ENCODE data around the gene AANAT. TPM values are rescaled to one million over a fixed set of nuclear protein-coding genes. Genes with fewer than 3 reads are reported as not detected.

AANAT gene
- total and polyA plus RNA-seq, 9 donors: 0.18 to 0.87 (median 0.28) TPM; not detected in 3

DNA sequence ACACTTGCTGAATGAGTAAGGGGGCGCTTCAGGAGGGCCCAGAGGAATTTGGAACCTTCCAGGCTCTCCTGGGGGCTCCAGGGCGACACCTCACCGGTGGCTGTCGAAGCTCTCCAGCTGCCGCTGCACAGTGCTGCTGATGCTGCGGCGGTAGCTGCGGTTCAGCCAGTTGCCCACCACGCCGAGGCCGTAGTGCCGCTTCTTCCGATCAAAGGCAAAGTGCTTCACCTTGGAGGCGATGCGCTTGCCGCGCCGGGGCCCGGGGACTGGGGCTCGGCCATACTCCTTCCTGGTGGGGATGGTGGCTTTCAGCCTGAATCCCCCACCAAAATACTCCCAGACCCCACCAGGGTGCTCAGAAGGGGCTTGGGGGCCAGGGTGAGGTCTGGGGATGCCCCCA lies 9.3 kb downstream of the AANAT start:
- no peaks in the 10 kb centered on the region for H3K36me3 ChIP-seq (ENCODE audit: control insufficient read depth, insufficient read depth, low read length)
- no peak for DNase-seq

DNA sequence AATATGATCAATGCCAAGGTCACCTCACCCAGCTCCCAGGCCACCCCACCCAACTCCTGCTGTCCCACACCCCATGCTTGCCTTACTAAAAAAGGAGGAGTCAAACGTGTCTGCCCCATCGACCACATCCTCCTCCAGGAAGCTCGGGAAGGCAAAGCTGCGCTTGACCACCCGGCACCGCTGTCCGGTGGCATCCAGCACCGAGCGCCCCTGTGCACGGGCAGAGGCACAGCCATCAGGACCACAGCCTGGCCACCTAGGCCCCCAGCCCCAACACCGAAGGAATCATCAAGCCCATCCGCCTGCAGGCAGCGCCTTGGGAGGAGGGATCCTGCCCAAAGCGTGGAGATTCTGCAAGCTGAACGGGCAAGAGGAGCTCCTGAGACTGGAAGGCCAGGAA lies 10.2 kb downstream of the AANAT start:
- H3K27ac ChIP-seq (ENCODE audit: low read length): no peak overlapping the region
- H3K36me3 ChIP-seq (ENCODE audit: control insufficient read depth, insufficient read depth, low read length): no peaks in the 10 kb centered on the region
- WGBS (ENCODE audit: insufficient coverage): 81% methylated on average over 14 of the region's 15 CpGs
- H3K4me3 ChIP-seq (ENCODE audit: low read length): no peak overlapping the region
- H3K9me3 ChIP-seq (replicated peaks; ENCODE audit: control insufficient read depth, low read depth, low read length): no peaks in the 10 kb centered on the region
- H3K27me3 ChIP-seq (ENCODE audit: control insufficient read depth, insufficient read depth, low read length): no peaks in the 10 kb centered on the region
- peaks cover 14% of the 10 kb centered on the region for H3K4me1 ChIP-seq (ENCODE audit: control insufficient read depth, insufficient read depth, low read length)
- DNase-seq: no peak

More for the DNA sequence above, 9.3 kb downstream of the AANAT start:
- Histone ChIP-seq H3K27me3 (ENCODE audit: control insufficient read depth, insufficient read depth, low read length) (no peaks in the 10 kb centered on the region), H3K27ac (ENCODE audit: low read length) (no peak overlapping the region), H3K4me1 (ENCODE audit: control insufficient read depth, insufficient read depth, low read length) (peaks cover 14% of the 10 kb centered on the region), H3K9me3 (replicated peaks; ENCODE audit: control insufficient read depth, low read depth, low read length) (no peaks in the 10 kb centered on the region), H3K4me3 (ENCODE audit: low read length) (no peak overlapping the region)
- WGBS (ENCODE audit: insufficient coverage): 74% methylated on average over 13 of the region's 20 CpGs

DNA sequence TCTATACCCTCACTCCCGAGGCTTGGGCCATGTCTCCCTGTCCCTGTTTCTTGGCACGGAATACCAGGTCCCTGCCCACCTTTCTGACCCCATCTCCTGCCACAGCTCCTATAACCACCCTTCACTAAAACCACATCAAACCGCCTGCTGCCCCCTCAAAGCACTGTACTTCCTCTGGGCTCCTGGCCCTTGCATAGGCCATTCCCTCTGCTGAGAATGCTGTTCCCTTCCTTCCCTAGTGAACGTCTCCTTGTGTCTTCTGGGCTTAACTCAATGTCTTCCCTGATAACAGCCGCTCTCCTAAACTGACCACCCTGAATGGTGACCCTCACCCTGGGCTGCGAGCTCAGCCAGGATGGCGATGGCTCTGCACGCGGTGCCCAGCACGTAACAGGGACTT lies 10.7 kb downstream of the AANAT start:
- H3K4me3 ChIP-seq (ENCODE audit: low read length): no peak overlapping the region
- no peaks in the 10 kb centered on the region for H3K9me3 ChIP-seq (replicated peaks; ENCODE audit: control insufficient read depth, low read depth, low read length)
- no peaks in the 10 kb centered on the region for H3K36me3 ChIP-seq (ENCODE audit: control insufficient read depth, insufficient read depth, low read length)
- H3K27me3 ChIP-seq (ENCODE audit: control insufficient read depth, insufficient read depth, low read length): no peaks in the 10 kb centered on the region
- H3K4me1 ChIP-seq (ENCODE audit: control insufficient read depth, insufficient read depth, low read length): peaks cover 14% of the 10 kb centered on the region
- no peak overlapping the region for H3K27ac ChIP-seq (ENCODE audit: low read length)
- WGBS (ENCODE audit: insufficient coverage): 87% methylated on average over 10 of the region's 10 CpGs
- no peak for DNase-seq

DNA sequence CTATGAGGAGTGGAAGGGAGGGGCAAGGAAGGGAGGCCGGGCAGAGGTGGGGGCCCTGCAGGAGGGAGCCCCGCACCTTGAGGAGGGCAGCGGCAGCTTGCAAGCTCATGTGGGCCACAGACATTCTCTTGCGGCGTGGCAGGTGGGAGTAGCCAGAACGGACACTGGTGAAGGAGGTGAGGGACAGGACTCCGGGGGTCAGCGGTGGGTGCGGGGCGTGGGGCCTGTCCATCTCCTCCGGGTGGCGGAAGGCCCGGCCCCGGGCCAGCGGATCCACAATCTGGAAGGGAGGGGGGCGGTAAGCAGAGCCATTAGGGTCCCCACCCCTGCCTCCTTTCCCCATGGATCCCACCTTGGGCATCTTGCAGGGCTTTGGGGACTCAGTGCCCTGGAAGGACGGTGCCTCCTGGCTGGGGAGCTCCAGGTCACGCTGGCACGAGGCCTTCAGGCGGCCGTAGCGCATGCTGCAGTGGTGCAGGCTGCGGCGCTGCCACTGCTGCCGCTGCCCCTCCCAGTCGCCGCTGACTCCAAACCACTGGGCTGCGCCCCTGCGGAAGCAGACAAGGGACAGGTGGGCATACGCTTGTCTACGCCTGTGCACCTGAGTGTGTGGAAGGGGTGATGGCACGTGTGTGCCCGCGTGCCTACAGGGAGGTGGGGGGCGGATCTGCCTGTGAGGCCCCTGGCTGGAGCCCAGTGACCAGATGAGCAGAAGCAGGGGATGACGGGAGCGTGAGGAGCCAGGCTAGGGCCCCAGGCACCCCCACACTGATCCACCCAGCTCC lies 11.5 kb downstream of the AANAT start:
- Histone ChIP-seq H3K4me3 (ENCODE audit: low read length) (no peak overlapping the region), H3K9me3 (replicated peaks; ENCODE audit: control insufficient read depth, low read depth, low read length) (no peaks in the 10 kb centered on the region), H3K36me3 (ENCODE audit: control insufficient read depth, insufficient read depth, low read length) (no peaks in the 10 kb centered on the region), H3K4me1 (ENCODE audit: control insufficient read depth, insufficient read depth, low read length) (peaks cover 14% of the 10 kb centered on the region), H3K27me3 (ENCODE audit: control insufficient read depth, insufficient read depth, low read length) (no peaks in the 10 kb centered on the region), H3K27ac (ENCODE audit: low read length) (no peak overlapping the region)
- 91% methylated on average over 29 of the region's 37 CpGs for WGBS (ENCODE audit: insufficient coverage)
- DNase-seq: no peak

DNA sequence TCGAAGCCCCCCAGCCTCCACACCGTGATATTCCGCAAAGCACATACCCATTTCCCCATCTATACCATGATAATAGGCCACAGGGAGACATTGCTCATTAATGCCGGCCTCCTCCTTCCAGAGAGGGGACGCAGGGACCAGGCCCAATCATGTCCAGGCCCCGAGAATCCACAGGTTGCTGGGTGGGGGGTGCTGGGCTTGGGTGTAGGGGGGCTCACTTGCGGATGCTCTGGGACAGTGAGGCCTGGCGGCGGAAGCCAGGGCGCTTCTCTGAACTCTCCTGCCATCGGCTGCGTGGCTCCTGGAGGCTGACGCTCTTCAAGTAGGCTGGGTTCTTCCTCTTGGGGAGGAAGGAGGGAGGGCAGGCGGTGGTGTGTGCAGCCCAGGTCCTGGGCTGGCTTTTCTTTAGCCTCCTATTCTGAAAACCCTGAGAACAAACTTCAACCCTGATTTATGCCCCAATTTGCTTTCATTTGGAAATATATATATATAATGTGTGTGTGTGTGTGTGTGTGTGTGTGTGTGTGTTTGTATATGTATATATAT lies 12.2 kb downstream of the AANAT start:
- H3K9me3 ChIP-seq (replicated peaks; ENCODE audit: control insufficient read depth, low read depth, low read length): no peaks in the 10 kb centered on the region
- 89% methylated on average over 5 of the region's 14 CpGs for WGBS (ENCODE audit: insufficient coverage)
- no peak overlapping the region for H3K27ac ChIP-seq (ENCODE audit: low read length)
- H3K36me3 ChIP-seq (ENCODE audit: control insufficient read depth, insufficient read depth, low read length): no peaks in the 10 kb centered on the region
- no peak for DNase-seq
- peaks cover 14% of the 10 kb centered on the region for H3K4me1 ChIP-seq (ENCODE audit: control insufficient read depth, insufficient read depth, low read length)
- no peak overlapping the region for H3K4me3 ChIP-seq (ENCODE audit: low read length)
- no peaks in the 10 kb centered on the region for H3K27me3 ChIP-seq (ENCODE audit: control insufficient read depth, insufficient read depth, low read length)

DNA sequence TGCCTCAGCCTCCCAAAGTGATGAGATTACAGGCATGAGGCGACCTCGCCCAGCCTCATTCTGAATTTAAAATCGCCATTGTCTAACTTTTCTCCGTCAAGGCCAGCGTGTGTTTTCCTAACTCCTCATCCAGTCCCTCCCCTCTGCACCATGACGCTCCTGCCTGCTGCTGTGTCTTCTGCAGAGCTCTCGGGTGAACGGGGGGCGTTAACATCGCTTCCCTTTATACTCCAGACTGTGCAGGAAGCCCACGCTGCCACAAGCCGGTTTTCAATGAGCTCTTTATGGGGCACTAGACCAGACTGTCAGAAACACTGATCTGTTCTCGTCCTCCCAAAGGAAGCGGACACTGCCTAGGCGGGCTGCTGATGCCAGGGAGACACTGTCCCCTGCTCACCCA lies 13.2 kb downstream of the AANAT start:
- no peaks in the 10 kb centered on the region for H3K9me3 ChIP-seq (replicated peaks; ENCODE audit: control insufficient read depth, low read depth, low read length)
- DNase-seq: peak; percentile 76
- WGBS (ENCODE audit: insufficient coverage): 9% methylated on average over 13 of the region's 15 CpGs
- peak overlapping the region; percentile 84 for H3K27ac ChIP-seq (ENCODE audit: low read length)
- no peaks in the 10 kb centered on the region for H3K27me3 ChIP-seq (ENCODE audit: control insufficient read depth, insufficient read depth, low read length)
- H3K36me3 ChIP-seq (ENCODE audit: control insufficient read depth, insufficient read depth, low read length): no peaks in the 10 kb centered on the region
- peaks cover 14% of the 10 kb centered on the region for H3K4me1 ChIP-seq (ENCODE audit: control insufficient read depth, insufficient read depth, low read length)
- H3K4me3 ChIP-seq (ENCODE audit: low read length): no peak overlapping the region

DNA sequence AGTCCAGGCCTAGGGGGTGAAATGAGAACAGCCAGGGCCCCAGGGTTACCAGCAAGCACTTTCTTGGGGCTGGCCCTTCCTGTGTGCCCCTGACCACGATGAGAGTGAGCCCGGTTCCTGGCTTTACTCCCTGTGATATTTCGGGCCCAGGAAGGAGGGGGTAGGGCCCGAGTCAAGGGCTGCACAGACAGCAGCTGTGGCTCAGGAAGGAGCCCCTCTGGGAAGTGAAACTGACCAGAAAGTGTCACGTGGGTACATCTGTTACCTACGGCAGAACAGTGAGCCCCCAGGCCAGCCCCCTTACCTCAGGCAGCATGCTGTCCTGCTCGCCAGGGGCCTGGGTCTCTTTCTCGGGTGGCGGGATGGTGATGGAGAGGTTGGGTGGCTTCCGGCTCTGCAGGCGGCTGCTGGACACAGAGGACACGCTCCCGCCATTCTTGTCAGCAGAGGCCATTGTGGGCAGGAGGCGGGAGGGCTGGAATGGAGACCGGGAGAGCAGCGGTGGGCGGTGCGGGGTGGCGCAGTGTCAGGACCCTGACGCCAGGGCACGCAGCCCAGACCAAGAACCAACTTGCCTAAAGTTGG lies 13.8 kb downstream of the AANAT start:
- 64% methylated on average over 19 of the region's 21 CpGs for WGBS (ENCODE audit: insufficient coverage)
- H3K36me3 ChIP-seq (ENCODE audit: control insufficient read depth, insufficient read depth, low read length): no peaks in the 10 kb centered on the region
- no peaks in the 10 kb centered on the region for H3K9me3 ChIP-seq (replicated peaks; ENCODE audit: control insufficient read depth, low read depth, low read length)
- H3K27me3 ChIP-seq (ENCODE audit: control insufficient read depth, insufficient read depth, low read length): no peaks in the 10 kb centered on the region
- no peak overlapping the region for H3K4me3 ChIP-seq (ENCODE audit: low read length)
- peaks cover 14% of the 10 kb centered on the region for H3K4me1 ChIP-seq (ENCODE audit: control insufficient read depth, insufficient read depth, low read length)
- peak overlapping the region; percentile 84 for H3K27ac ChIP-seq (ENCODE audit: low read length)
- DNase-seq: peak; percentile 76

DNA sequence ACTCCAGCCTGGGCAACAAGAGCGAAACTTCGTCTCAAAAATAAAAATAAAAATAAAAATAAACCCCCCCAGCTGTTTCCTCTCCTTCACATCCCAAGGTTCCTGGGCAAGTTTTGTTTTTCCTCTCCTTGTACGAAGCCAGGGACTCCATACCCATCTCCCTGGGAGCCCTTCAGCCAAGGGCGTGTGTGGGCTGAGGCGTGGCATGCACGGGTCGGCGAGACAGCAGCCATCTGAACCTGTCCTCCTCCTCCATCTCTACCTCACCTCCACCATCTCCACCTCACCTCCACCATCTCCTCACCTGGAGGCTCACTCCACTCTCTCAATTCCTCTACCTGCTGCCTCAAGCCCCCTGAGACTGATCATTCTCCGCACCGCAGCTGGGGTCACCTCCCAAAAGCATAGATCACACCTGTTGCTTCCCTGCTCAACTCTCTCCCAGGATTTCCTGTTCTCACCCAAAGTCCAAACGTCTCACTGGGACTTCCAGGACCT lies 16.9 kb downstream of the AANAT start:
- Histone ChIP-seq H3K4me1 (ENCODE audit: control insufficient read depth, insufficient read depth, low read length) (peaks cover 14% of the 10 kb centered on the region), H3K36me3 (ENCODE audit: control insufficient read depth, insufficient read depth, low read length) (no peaks in the 10 kb centered on the region), H3K27me3 (ENCODE audit: control insufficient read depth, insufficient read depth, low read length) (no peaks in the 10 kb centered on the region), H3K9me3 (replicated peaks; ENCODE audit: control insufficient read depth, low read depth, low read length) (no peaks in the 10 kb centered on the region), H3K4me3 (ENCODE audit: low read length) (no peak overlapping the region), H3K27ac (ENCODE audit: low read length) (no peak overlapping the region)
- no peak for DNase-seq
- 82% methylated on average over 11 of the region's 11 CpGs for WGBS (ENCODE audit: insufficient coverage)

DNA sequence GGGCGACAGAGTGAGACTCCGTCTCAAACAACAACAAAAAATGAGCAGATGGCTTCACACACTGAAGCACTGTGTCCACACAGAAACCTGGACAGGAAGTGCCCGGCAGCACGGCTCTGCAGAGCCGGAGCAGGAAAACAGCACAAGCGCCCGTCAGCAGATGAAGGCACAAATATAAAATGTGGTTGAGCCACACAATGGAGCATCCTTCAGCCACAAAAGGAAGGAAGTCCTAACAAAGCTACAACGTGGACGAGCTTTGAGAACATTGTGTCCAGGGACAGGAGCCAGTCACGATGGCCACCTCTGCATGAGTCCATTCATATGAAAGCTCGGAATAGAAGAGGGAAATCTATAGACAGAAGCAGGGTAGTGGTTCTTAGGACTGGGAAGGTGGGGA lies 18.2 kb downstream of the AANAT start:
- Histone ChIP-seq H3K27ac (ENCODE audit: low read length) (peak overlapping the region; percentile 42), H3K36me3 (ENCODE audit: control insufficient read depth, insufficient read depth, low read length) (no peaks in the 10 kb centered on the region), H3K9me3 (replicated peaks; ENCODE audit: control insufficient read depth, low read depth, low read length) (no peaks in the 10 kb centered on the region), H3K27me3 (ENCODE audit: control insufficient read depth, insufficient read depth, low read length) (no peaks in the 10 kb centered on the region), H3K4me1 (ENCODE audit: control insufficient read depth, insufficient read depth, low read length) (peaks cover 16% of the 10 kb centered on the region), H3K4me3 (ENCODE audit: low read length) (no peak overlapping the region)
- DNase-seq: peak; percentile 62
- 44% methylated on average over 9 of the region's 11 CpGs for WGBS (ENCODE audit: insufficient coverage)

DNA sequence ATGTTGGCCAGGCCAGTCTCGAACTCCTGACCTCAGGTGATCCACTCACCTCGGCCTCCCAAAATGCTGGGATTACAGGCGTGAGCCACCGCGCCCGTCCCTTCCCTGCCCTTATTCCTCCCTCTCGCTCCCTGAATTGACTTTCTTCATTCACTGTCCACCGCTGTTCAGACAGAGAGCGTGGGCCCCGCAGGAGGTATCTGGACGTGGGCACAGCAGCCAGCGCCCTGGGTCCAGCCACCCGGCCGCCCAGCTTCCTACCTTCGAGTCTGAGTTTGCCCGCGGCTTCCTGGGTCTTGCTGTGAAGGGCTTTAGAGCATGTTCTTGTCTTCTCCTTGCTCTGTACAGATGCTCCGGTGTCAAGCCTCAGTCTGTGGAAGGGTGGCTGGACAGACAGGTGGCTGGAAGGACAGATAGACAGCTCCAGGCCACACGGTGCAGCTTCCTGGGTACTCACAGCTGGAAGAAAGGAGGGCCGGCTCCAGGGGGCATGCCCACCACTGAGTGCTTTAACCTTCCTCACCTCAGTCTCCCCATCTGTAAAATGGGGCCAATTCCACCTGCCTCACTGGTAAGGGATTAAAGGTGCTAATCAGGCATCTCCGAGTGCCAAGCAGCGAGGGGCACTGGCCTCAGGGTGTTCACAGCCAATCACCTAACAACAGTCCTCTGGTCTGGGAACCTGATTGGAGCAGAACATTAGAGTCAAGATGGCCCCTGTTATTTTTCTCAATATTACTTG lies 20.2 kb downstream of the AANAT start:
- DNase-seq: no peak
- Histone ChIP-seq H3K27ac (ENCODE audit: low read length) (no peak overlapping the region), H3K4me1 (ENCODE audit: control insufficient read depth, insufficient read depth, low read length) (peaks cover 18% of the 10 kb centered on the region), H3K27me3 (ENCODE audit: control insufficient read depth, insufficient read depth, low read length) (no peaks in the 10 kb centered on the region), H3K4me3 (ENCODE audit: low read length) (no peak overlapping the region), H3K9me3 (replicated peaks; ENCODE audit: control insufficient read depth, low read depth, low read length) (no peaks in the 10 kb centered on the region), H3K36me3 (ENCODE audit: control insufficient read depth, insufficient read depth, low read length) (no peaks in the 10 kb centered on the region)
- 95% methylated on average over 16 of the region's 22 CpGs for WGBS (ENCODE audit: insufficient coverage)
